Endothelial cell of umbilical vein (primary cell): ENCODE data around the gene ACSS2. TPM values are rescaled to one million over a fixed set of nuclear protein-coding genes. Genes with fewer than 3 reads are reported as not detected.

ENCODE experiments used
- BruUV-seq: library from RNA; stranded (reverse); fragments of 400-500 nt; replicated peaks from 2 replicates; lab custom pipeline; 2021; lab: Mats Ljungman, UMichigan
- CTCF ChIA-PET: fragments of 300-600, 350-600 bp; sonication (Branson Sonifier 250); formaldehyde crosslinking; loops from one replicate; lab custom pipeline; 2021; ENCODE audit warnings: antibody characterized with exemption, inconsistent platforms; lab: Charles Lee
- POLR2A ChIA-PET: fragments of 300-600, 350-600 bp; sonication (Branson Sonifier 250); formaldehyde crosslinking; loops from one replicate; lab custom pipeline; 2021; ENCODE audit warnings: antibody characterized with exemption, inconsistent platforms; lab: Charles Lee
- DNase-seq: peaks from one replicate; pipeline ENCODE4 v3.0.0-alpha.2; 2011; ENCODE audit warnings: low read depth, low spot score
- FAIRE-seq: peaks from 2 replicates; lab custom pipeline; 2011; peaks lifted over from hg19 to GRCh38; lab: Jason Lieb, UNC
- H2AFZ ChIP-seq: 2 replicates; pipeline ENCODE4 v1.6.0; 2012; ENCODE audit warnings: low read depth, low read length, control low read depth, inconsistent platforms
- H3K27ac ChIP-seq: 2 replicates; pipeline ENCODE4 v1.5.1; 2011; ENCODE audit warnings: low read depth, mild to moderate bottlenecking, control low read depth, low read length, moderate library complexity; ENCODE audit not compliant: insufficient read depth
- H3K27me3 ChIP-seq, 2 experiments: 2 replicates each; pipeline versions ENCODE4 v1.6.0 to v1.6.1; 2011; ENCODE audit warnings: low read length in 2 of 2, mixed read lengths in 1 of 2; ENCODE audit not compliant: control insufficient read depth in 2 of 2, insufficient read depth in 2 of 2
- H3K36me3 ChIP-seq, 2 experiments: 2 replicates in 1 of 2; 3 replicates in 1 of 2; pipeline ENCODE4 v1.5.1; 2011; ENCODE audit warnings: low read length in 2 of 2, mild to moderate bottlenecking in 1 of 2, moderate library complexity in 1 of 2; ENCODE audit not compliant: control insufficient read depth in 2 of 2, insufficient read depth in 2 of 2; ENCODE audit errors: extremely low read depth in 1 of 2
- H3K4me1 ChIP-seq: 3 replicates; pipeline ENCODE4 v1.5.1; 2011; ENCODE audit warnings: mild to moderate bottlenecking, low read length; ENCODE audit not compliant: control insufficient read depth, insufficient read depth; ENCODE audit errors: extremely low read depth
- H3K4me2 ChIP-seq: 2 replicates; pipeline ENCODE4 v1.6.1; 2011; ENCODE audit warnings: low read length, control low read depth, mixed read lengths; ENCODE audit not compliant: insufficient read depth
- H3K4me3 ChIP-seq, 3 experiments: fragments of 200-600 bp in 1 of 3; sonication (generic), shearing (Covaris generic) in 1 of 3; replicated peaks in 1 of 3; 2 replicates each; pipeline ENCODE4 v1.5.1; 2011 to 2016; ENCODE audit warnings: control low read depth in 3 of 3, low read length in 3 of 3, mild to moderate bottlenecking in 2 of 3, inconsistent platforms in 1 of 3, low read depth in 1 of 3, moderate library complexity in 1 of 3; ENCODE audit not compliant: insufficient read depth in 1 of 3
- H3K79me2 ChIP-seq: 2 replicates; pipeline ENCODE4 v1.6.0; 2012; ENCODE audit warnings: low read length, inconsistent platforms; ENCODE audit not compliant: control insufficient read depth, insufficient read depth
- H3K9ac ChIP-seq: replicated peaks from 2 replicates; pipeline ENCODE3; 2011; ENCODE audit warnings: low read length, control low read depth; ENCODE audit not compliant: insufficient read depth; ENCODE audit errors: extremely low read depth
- H3K9me1 ChIP-seq: replicated peaks from 3 replicates; pipeline ENCODE4 v1.6.0; 2011; ENCODE audit warnings: mild to moderate bottlenecking, low read length; ENCODE audit not compliant: control insufficient read depth, insufficient read depth; ENCODE audit errors: extremely low read depth
- H3K9me3 ChIP-seq: replicated peaks from 2 replicates; pipeline ENCODE4 v1.5.1; 2012; ENCODE audit warnings: low read length, inconsistent platforms; ENCODE audit not compliant: control insufficient read depth, insufficient read depth
- H4K20me1 ChIP-seq: replicated peaks from 2 replicates; pipeline ENCODE3; 2011; ENCODE audit warnings: mild to moderate bottlenecking, low read length; ENCODE audit not compliant: control insufficient read depth, insufficient read depth; ENCODE audit errors: extremely low read depth
- CTCF ChIP-seq, 2 donors: IDR thresholded peaks; 1 replicate in 1 of 2; 2 replicates in 1 of 2; pipeline ENCODE4 v1.5.1; 2011; ENCODE audit warnings: low read length in 2 of 2, mild to moderate bottlenecking in 2 of 2, moderate library complexity in 2 of 2, control low read depth in 1 of 2, inconsistent platforms in 1 of 2, low read depth in 1 of 2; ENCODE audit not compliant: insufficient read depth in 1 of 2; ENCODE audit errors: extremely low read depth in 1 of 2
- EZH2 ChIP-seq: IDR thresholded peaks from 2 replicates; pipeline ENCODE4 v1.6.1; 2012; ENCODE audit warnings: borderline replicate concordance, low read depth, mild to moderate bottlenecking, moderate library complexity, low read length, inconsistent platforms; ENCODE audit not compliant: severe bottlenecking
- FOS ChIP-seq: IDR thresholded peaks from 2 replicates; pipeline ENCODE4 v1.6.1; 2011; ENCODE audit warnings: mild to moderate bottlenecking, low read length, moderate library complexity, borderline replicate concordance; ENCODE audit not compliant: insufficient read depth
- GATA2 ChIP-seq: IDR thresholded peaks from 2 replicates; pipeline ENCODE4 v1.7.0; 2011; ENCODE audit warnings: low read depth, mild to moderate bottlenecking, moderate library complexity, mixed read lengths, low read length; ENCODE audit not compliant: insufficient read length, insufficient read depth
- JUN ChIP-seq: IDR thresholded peaks from 2 replicates; pipeline ENCODE4 v1.6.1; 2011; ENCODE audit warnings: borderline replicate concordance, low read depth; ENCODE audit not compliant: insufficient read length, insufficient read depth
- MAX ChIP-seq: IDR thresholded peaks from 2 replicates; pipeline ENCODE4 v1.6.1; 2011; ENCODE audit not compliant: insufficient read depth, insufficient read length
- MYC ChIP-seq: IDR thresholded peaks from one replicate; pipeline ENCODE4 v1.6.1; 2011; ENCODE audit warnings: mild to moderate bottlenecking, low read depth, low read length
- POLR2A ChIP-seq: IDR thresholded peaks from 2 replicates; pipeline ENCODE4 v1.6.1; 2012; ENCODE audit warnings: low read depth, mild to moderate bottlenecking, control low read depth, low read length
- POLR2AphosphoS5 ChIP-seq: IDR thresholded peaks from 2 replicates; pipeline ENCODE4 v1.6.1; 2012; ENCODE audit warnings: low read depth, mild to moderate bottlenecking, control low read depth, low read length, moderate library complexity; ENCODE audit not compliant: insufficient read depth
- dilution Hi-C: fragments of 300-500 bp; cut with MboI; formaldehyde crosslinking; loops from one replicate; pipeline ENCODE4 v1.15.0; 2019; ENCODE audit warnings: low sequenced_read_pairs; ENCODE audit not compliant: extremely low pct_ligation_motif_present
- intact Hi-C: fragments of 100-400 bp; cut with micrococcal nuclease; formaldehyde crosslinking; loops from one replicate; pipeline ENCODE4 v1.10.0; 2022
- polyA plus RNA-seq, 4 experiments: library from polyadenylated mRNA; depleted of rRNA in 3 of 4; stranded (reverse) in 3 of 4; unstranded in 1 of 4; fragments of >200 nt; gene quantifications; 2 replicates each; pipeline versions ENCODE4 v1.2.1 to v1.2.3, GENCODE V29; 2011 to 2012; ENCODE audit warnings: missing spikeins in 1 of 4
- total RNA-seq: library from RNA; stranded (reverse); gene quantifications from 2 replicates; pipeline ENCODE4 v1.2.3, GENCODE V29; 2021

The ACSS2 gene
- total and polyA plus RNA-seq, 2 donors (not counting 3 experiments of a cell fraction or from before 2014, with no cell fraction given), result 40.7 to 42.3 TPM

GRCh38 chr20:34915749-34916455 is 39.5 kb downstream of the ACSS2 start:
- H3K27ac ChIP-seq, result no peak overlapping the region

More at GRCh38 chr20:34915749-34916455, 39.5 kb downstream of the ACSS2 start:
- dilution Hi-C loops, result no loop called here
- Histone ChIP-seq H3K27me3 (no peaks in the 10 kb centered on the region), H2AFZ (no peak overlapping the region), H3K36me3 (peaks cover 0 to 4% of the 10 kb centered on the region in 2 experiments), H3K4me3 (no peak overlapping the region), H3K9me1 (no peaks in the 10 kb centered on the region), H4K20me1 (no peaks in the 10 kb centered on the region), H3K4me2 (no peak overlapping the region), H3K9me3 (no peaks in the 10 kb centered on the region), H3K4me1 (no peaks in the 10 kb centered on the region), H3K79me2 (no peaks in the 10 kb centered on the region), H3K9ac (no peak overlapping the region)
- ChIA-PET CTCF (interaction anchor here (0.6 to 1.9 kb wide), 5 partner anchors 8 to 1672 kb away, joined by 3 to 5 read pairs (median 5); no protein-coding TSS in a partner anchor), POLR2A (no interaction called here)
- intact Hi-C loops, result no loop called here
- no peak for FAIRE-seq
- BruUV-seq, result no TSS peak
- DNase-seq, result no peak
- TF ChIP-seq GATA2, result no peak
- TF ChIP-seq MAX, result no peak
- TF ChIP-seq POLR2A, result no peak
- TF ChIP-seq FOS, result no peak
- TF ChIP-seq EZH2, result no peak
- TF ChIP-seq CTCF (IDR thresholded peaks at IDR 0.05; ENCODE audit: extremely low read depth in 1 of 2, insufficient read depth in 1 of 2, low read depth in 1 of 2, low read length in 2 of 2), result no peak
- no peak for TF ChIP-seq MYC
- no peak for TF ChIP-seq POLR2AphosphoS5
- TF ChIP-seq JUN, result no peak
